Activated CD8-positive, alpha-beta T cell treated with anti-CD3 and anti-CD28 coated beads for 36 hours (primary cell): ENCODE measurements around the gene CIAO3. TPM values are rescaled to one million over a fixed set of nuclear protein-coding genes. Genes with fewer than 3 reads are reported as not detected.

Experiments
- ATAC-seq: fragments of 200-7000 bp; cut with Tn5 transposase; one replicate; pipeline ENCODE4 v1.10.0; 2021; ENCODE audit warnings: mild to moderate bottlenecking, moderate library complexity
- CTCF ChIA-PET: fragments of 350-600 bp; sonication (Branson Sonifier 250); formaldehyde crosslinking; loops from one replicate; lab custom pipeline; 2021; ENCODE audit warnings: antibody characterized with exemption; lab: Charles Lee
- POLR2A ChIA-PET: fragments of 350-600 bp; sonication (Branson Sonifier 250); formaldehyde crosslinking; loops from one replicate; lab custom pipeline; 2021; ENCODE audit warnings: antibody characterized with exemption; lab: Charles Lee
- DNase-seq: peaks from one replicate; pipeline ENCODE4 v3.0.0-alpha.2; 2020
- H3K27ac Mint-ChIP-seq: one replicate; pipeline ENCODE4 v1.8.0; 2021; ENCODE audit warnings: mild to moderate bottlenecking, mixed read lengths
- H3K27me3 Mint-ChIP-seq: one replicate; pipeline ENCODE4 v1.8.0; 2021; ENCODE audit warnings: mixed read lengths
- H3K36me3 Mint-ChIP-seq: one replicate; pipeline ENCODE4 v1.8.0; 2021; ENCODE audit warnings: low read depth, mixed read lengths
- H3K4me1 Mint-ChIP-seq: one replicate; pipeline ENCODE4 v1.8.0; 2021; ENCODE audit warnings: low read depth, mixed read lengths
- H3K4me3 Mint-ChIP-seq: one replicate; pipeline ENCODE4 v1.8.0; 2021; ENCODE audit warnings: mild to moderate bottlenecking, moderate library complexity, mixed read lengths
- H3K9me3 Mint-ChIP-seq: one replicate; pipeline ENCODE4 v1.8.0; 2021; ENCODE audit warnings: mixed read lengths
- CTCF ChIP-seq: fragments of 200-600 bp; IDR thresholded peaks from one replicate; pipeline ENCODE4 v1.8.0; 2022; ENCODE audit warnings: antibody characterized with exemption, mild to moderate bottlenecking
- intact Hi-C: fragments of 100-400 bp; cut with micrococcal nuclease; formaldehyde crosslinking; loops from one replicate; pipeline ENCODE4 v1.10.0; 2022
- total RNA-seq, 2 experiments: library from RNA; stranded (reverse); gene quantifications; one replicate each; pipeline ENCODE4 v1.2.3, GENCODE V29; 2021

The CIAO3 gene
- total RNA-seq, 2 experiments from 2014 or later, result 21.3 to 25.0 TPM

GRCh38 chr16:741986-742629 is 1.3 kb upstream of the CIAO3 start:
- no peak for DNase-seq
- H3K36me3 Mint-ChIP-seq, result peaks cover 4% of the 10 kb centered on the region
- peaks cover 14% of the 10 kb centered on the region for H3K4me1 Mint-ChIP-seq
- CTCF ChIA-PET, result interaction anchor here (0.5 to 6.4 kb wide), 5 partner anchors 8 to 215 kb away, joined by 3 to 37 read pairs (median 3); partner anchors contain the start of genes ANTKMT, CAPN15 and WDR24
- peak overlapping the region; percentile 73 for H3K4me3 Mint-ChIP-seq
- POLR2A ChIA-PET, result interaction anchor here (0.6 to 9.3 kb wide), 4 partner anchors 11 to 612 kb away, joined by 3 to 84 read pairs (median 8); partner anchors contain the start of genes ANTKMT and CCDC78
- H3K27me3 Mint-ChIP-seq, result no peaks in the 10 kb centered on the region
- intact Hi-C loops, result no loop called here
- no peak for TF ChIP-seq CTCF
- ATAC-seq, result no peak
- H3K9me3 Mint-ChIP-seq, result no peaks in the 10 kb centered on the region
- no peak overlapping the region for H3K27ac Mint-ChIP-seq

GRCh38 chr16:740459-740763 is 386 bp downstream of the CIAO3 start:
- H3K9me3 Mint-ChIP-seq, result no peaks in the 10 kb centered on the region
- H3K4me3 Mint-ChIP-seq, result peak overlapping the region; percentile 80
- ATAC-seq (no peak), DNase-seq (no peak)
- H3K27me3 Mint-ChIP-seq, result no peaks in the 10 kb centered on the region
- peaks cover 4% of the 10 kb centered on the region for H3K36me3 Mint-ChIP-seq
- intact Hi-C loops, result no loop called here
- CTCF ChIA-PET, result interaction anchor here (0.9 to 6.4 kb wide), 10 partner anchors 9 to 65 kb away, joined by 3 to 37 read pairs (median 6); partner anchors contain the start of genes ANTKMT, CHTF18, METRN and RHBDL1
- peak overlapping the region; percentile 63 for H3K27ac Mint-ChIP-seq
- POLR2A ChIA-PET, result interaction anchor here (1.4 to 9.3 kb wide), 4 partner anchors 10 to 44 kb away, joined by 3 to 84 read pairs (median 8); partner anchors contain the start of genes ANTKMT and CCDC78
- TF ChIP-seq CTCF, result no peak
- H3K4me1 Mint-ChIP-seq, result peaks cover 25% of the 10 kb centered on the region

GRCh38 chr16:739560-740458 is 988 bp downstream of the CIAO3 start:
- peak overlapping the region; percentile 63 for H3K27ac Mint-ChIP-seq
- peaks cover 6% of the 10 kb centered on the region for H3K36me3 Mint-ChIP-seq
- intact Hi-C loops, result no loop called here
- no peaks in the 10 kb centered on the region for H3K9me3 Mint-ChIP-seq
- no peak for TF ChIP-seq CTCF
- peak overlapping the region; percentile 80 for H3K4me3 Mint-ChIP-seq
- ATAC-seq, result no peak
- no peaks in the 10 kb centered on the region for H3K27me3 Mint-ChIP-seq
- no peak for DNase-seq
- H3K4me1 Mint-ChIP-seq, result peaks cover 28% of the 10 kb centered on the region
- ChIA-PET CTCF (interaction anchor here (0.8 to 6.4 kb wide), 10 partner anchors 8 to 49 kb away, joined by 3 to 37 read pairs (median 6); partner anchors contain the start of genes ANTKMT, CHTF18, METRN and RPUSD1), POLR2A (interaction anchor here (1.4 to 9.3 kb wide), 4 partner anchors 9 to 45 kb away, joined by 3 to 84 read pairs (median 8); partner anchors contain the start of genes ANTKMT and CCDC78)

- Mint-ChIP-seq H3K27ac (no peak overlapping the region), H3K36me3 (peaks cover 9% of the 10 kb centered on the region), H3K4me3 (no peak overlapping the region), H3K4me1 (peaks cover 33% of the 10 kb centered on the region), H3K27me3 (no peaks in the 10 kb centered on the region), H3K9me3 (no peaks in the 10 kb centered on the region)
- POLR2A ChIA-PET, result interaction anchor here (9.3 kb wide), 1 partner anchor 15 kb away, joined by 84 read pairs; the partner anchor contains the start of genes ANTKMT and CCDC78
- CTCF ChIA-PET, result interaction anchor here (2.1 to 19.6 kb wide), 2 partner anchors 16 to 25 kb away, joined by 7 to 207 read pairs; partner anchors contain the start of genes ANTKMT and METRN
- DNase-seq, result no peak
- ATAC-seq, result no peak
- intact Hi-C loops, result no loop called here
- TF ChIP-seq CTCF, result no peak
These were observed 3.8 kb downstream of the CIAO3 start for GRCh38 chr16:736936-737481.
